Activated CD4-positive, alpha-beta T cell treated with anti-CD3 and anti-CD28 coated beads for 4 hours (primary cell): ENCODE results near the gene DYNC1I2.

Experiments used
- DNase-seq, 2 donors: peaks; one replicate each; pipeline ENCODE4 v3.0.0-alpha.2; 2020

DYNC1I2 gene

GRCh38 chr2:171785450-171785849 lies 98.2 kb downstream of the DYNC1I2 start:
- DNase-seq: no peak

GRCh38 chr2:171787333-171788072 lies 100.2 kb downstream of the DYNC1I2 start:
- no peak for DNase-seq

- no peak for DNase-seq
Observed at GRCh38 chr2:171788316-171788993, 101.2 kb downstream of the DYNC1I2 start.

- no peak for DNase-seq
Observed at GRCh38 chr2:171789956-171790355, 102.7 kb downstream of the DYNC1I2 start.

- no peak for DNase-seq
Observed at GRCh38 chr2:171791361-171791760, 104.1 kb downstream of the DYNC1I2 start.

- DNase-seq: no peak
Observed at GRCh38 chr2:171792157-171792556, 104.9 kb downstream of the DYNC1I2 start.

GRCh38 chr2:171792886-171793580 lies 105.8 kb downstream of the DYNC1I2 start:
- DNase-seq: no peak

- DNase-seq: no peak
Observed at GRCh38 chr2:171793691-171794678, 106.7 kb downstream of the DYNC1I2 start.

GRCh38 chr2:171794918-171795317 lies 107.6 kb downstream of the DYNC1I2 start:
- no peak for DNase-seq
